HG02885 (cell line): ENCODE data around the gene PRKAG1.

Source experiments
- ATAC-seq: cut with Tn5 transposase; IDR thresholded peaks from one replicate; pipeline ENCODE4 v1.9.1; 2021; ENCODE audit warnings: mild to moderate bottlenecking; ENCODE audit not compliant: unreplicated experiment, poor library complexity

Gene PRKAG1

GRCh38 chr12:48970702-48971334 is 47.8 kb downstream of the PRKAG1 start:
- no peak for ATAC-seq

GRCh38 chr12:48969833-48970701 is 48.5 kb downstream of the PRKAG1 start:
- ATAC-seq = no peak

- ATAC-seq = no peak
These were observed 49.3 kb downstream of the PRKAG1 start for GRCh38 chr12:48969160-48969771.

- no peak for ATAC-seq
These were observed 50.1 kb downstream of the PRKAG1 start for GRCh38 chr12:48968467-48968866.

GRCh38 chr12:48967991-48968390 is 50.6 kb downstream of the PRKAG1 start:
- ATAC-seq = no peak

- ATAC-seq = no peak
These were observed 52.2 kb downstream of the PRKAG1 start for GRCh38 chr12:48966177-48966895.

GRCh38 chr12:48965298-48965838 is 53.2 kb downstream of the PRKAG1 start:
- no peak for ATAC-seq

- no peak for ATAC-seq
These were observed 56.8 kb downstream of the PRKAG1 start for GRCh38 chr12:48961801-48962200.

- ATAC-seq = no peak
These were observed 57.2 kb downstream of the PRKAG1 start for GRCh38 chr12:48961331-48961730.

GRCh38 chr12:48960834-48961233 is 57.7 kb downstream of the PRKAG1 start:
- no peak for ATAC-seq

GRCh38 chr12:48958049-48958388 is 60.6 kb downstream of the PRKAG1 start:
- no peak for ATAC-seq

GRCh38 chr12:48957141-48958048 is 61.2 kb downstream of the PRKAG1 start, which contains the start of gene ARF3:
ARF3 (minus strand) TSS chr12:48957487; CDS start chr12:48941095, 16,392 bp downstream.
- ATAC-seq = peak; percentile 96

GRCh38 chr12:48956279-48957140 is 62.1 kb downstream of the PRKAG1 start:
- no peak for ATAC-seq

GRCh38 chr12:48954841-48955501 is 63.6 kb downstream of the PRKAG1 start:
- no peak for ATAC-seq

GRCh38 chr12:48954061-48954460 is 64.5 kb downstream of the PRKAG1 start:
- ATAC-seq = no peak

GRCh38 chr12:48952691-48953090 is 65.9 kb downstream of the PRKAG1 start:
- no peak for ATAC-seq
